ENCODE data around the gene MIER2.
A peak's percentile ranks its signal among the peaks of the same experiment; 100 is the strongest.

- TF ChIP-seq REST (IDR thresholded peaks at IDR 0.05), result no peak
- no peak for TF ChIP-seq CTCF (IDR thresholded peaks at IDR 0.05; ENCODE audit: low read depth, low read length, missing input control)
- no peak for TF ChIP-seq TAF1 (conservative IDR thresholded peaks at IDR 0.05)
- no peak for TF ChIP-seq RAD21 (IDR thresholded peaks at IDR 0.05)
- TF ChIP-seq YY1 (IDR thresholded peaks at IDR 0.05), result no peak
- TF ChIP-seq JUND (IDR thresholded peaks at IDR 0.05), result peak in 1 of 2 donors; percentile 34
- TF ChIP-seq, protein P1, sequence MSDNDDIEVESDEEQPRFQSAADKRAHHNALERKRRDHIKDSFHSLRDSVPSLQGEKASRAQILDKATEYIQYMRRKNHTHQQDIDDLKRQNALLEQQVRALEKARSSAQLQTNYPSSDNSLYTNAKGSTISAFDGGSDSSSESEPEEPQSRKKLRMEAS (IDR thresholded peaks at IDR 0.05), result no peak
These were observed 1.7 kb downstream of the MIER2 start for GRCh38 chr19:342801-343421.

All from liver (tissue), 3 donors.